ENCODE measurements around the gene ENPP7. TPM values are rescaled to one million over a fixed set of nuclear protein-coding genes. Genes with fewer than 3 reads are reported as not detected.

ENPP7 gene
- total and polyA plus RNA-seq, 11 donors: not detected

GRCh38 chr17:79743614-79744013, 12.9 kb downstream of the ENPP7 start:
- intact Hi-C loops (cut with DNase I): loop anchor here in 8 of 10 donors (5.0 to 10.0 kb wide), 10 partner anchors 34 to 251 kb away; partner anchors contain the start of genes CBX2 (in 2 of the 8), CBX8 (in 2 of the 8) and CBX4 (in 1 of the 8)

GRCh38 chr17:79745641-79746105, 14.9 kb downstream of the ENPP7 start:
- Histone ChIP-seq H3K27ac (no peak overlapping the region), H3K4me3 (peak overlapping the region in 1 of 12 donors; percentile 26), H3K4me1 (peaks cover 0 to 33% (median 12%) of the 10 kb centered on the region in 12 donors), H3K9me3 (no peaks in the 10 kb centered on the region), H3K36me3 (no peaks in the 10 kb centered on the region), H3K27me3 (peaks cover 32 to 72% (median 66%) of the 10 kb centered on the region in 9 donors)
- ATAC-seq (no peak), DNase-seq (no peak)
- intact Hi-C loops (cut with DNase I): loop anchor here in 7 of 10 donors (2.0 to 10.0 kb wide), 11 partner anchors 31 to 249 kb away; partner anchors contain the start of genes CBX4 (in 2 of the 7) and CBX8 (in 2 of the 7)
- no peak for TF ChIP-seq CTCF (IDR thresholded peaks at IDR 0.05)
- TF ChIP-seq POLR2A (IDR thresholded peaks at IDR 0.05): no peak
- 49 to 53% (median 50%) methylated on average over 6 of the region's 6 CpGs for WGBS, 4 donors

More at GRCh38 chr17:79743614-79744013, 12.9 kb downstream of the ENPP7 start:
- H3K36me3 ChIP-seq: no peaks in the 10 kb centered on the region
- DNase-seq (no peak), ATAC-seq (no peak)
- H3K4me3 ChIP-seq: no peak overlapping the region
- TF ChIP-seq CTCF (IDR thresholded peaks at IDR 0.05) (no peak), POLR2A (IDR thresholded peaks at IDR 0.05) (no peak)
- 87 to 96% (median 95%) methylated on average over 5 of the region's 5 CpGs for WGBS, 4 donors
- H3K4me1 ChIP-seq: peaks cover 0 to 33% (median 12%) of the 10 kb centered on the region in 12 donors
- H3K9me3 ChIP-seq: no peaks in the 10 kb centered on the region
- peaks cover 28 to 72% (median 57%) of the 10 kb centered on the region in 9 donors for H3K27me3 ChIP-seq
- H3K27ac ChIP-seq: no peak overlapping the region

- H3K4me3 ChIP-seq: no peak overlapping the region
- ATAC-seq (peak in 1 of 4 donors; percentile 19), DNase-seq (peak in 1 of 5 donors; percentile 32)
- 14 to 22% (median 20%) methylated on average over 17 to 22 of the region's 22 CpGs for WGBS, 4 donors
- no peak for TF ChIP-seq POLR2A (IDR thresholded peaks at IDR 0.05)
- TF ChIP-seq CTCF (IDR thresholded peaks at IDR 0.05): no peak
- no peaks in the 10 kb centered on the region for H3K36me3 ChIP-seq
- intact Hi-C loops (cut with DNase I): loop anchor here in 7 of 10 donors (2.0 to 10.0 kb wide), 11 partner anchors 30 to 248 kb away; partner anchors contain the start of genes CBX4 (in 2 of the 7) and CBX8 (in 2 of the 7)
- H3K9me3 ChIP-seq: no peaks in the 10 kb centered on the region
- peaks cover 0 to 25% (median 8%) of the 10 kb centered on the region in 12 donors for H3K4me1 ChIP-seq
- no peak overlapping the region for H3K27ac ChIP-seq
- peaks cover 25 to 74% (median 66%) of the 10 kb centered on the region in 9 donors for H3K27me3 ChIP-seq
These were observed 16.3 kb downstream of the ENPP7 start for GRCh38 chr17:79746889-79747507.
